HG02798 (cell line): ENCODE results near the gene S100A12.

Experiments used
- ATAC-seq: cut with Tn5 transposase; IDR thresholded peaks from one replicate; pipeline ENCODE4 v1.9.1; 2021; ENCODE audit warnings: mild to moderate bottlenecking; ENCODE audit not compliant: unreplicated experiment, poor library complexity

Gene S100A12

GRCh38 chr1:153337980-153338853 is 37.2 kb downstream of the S100A12 start:
- no peak for ATAC-seq

DNA sequence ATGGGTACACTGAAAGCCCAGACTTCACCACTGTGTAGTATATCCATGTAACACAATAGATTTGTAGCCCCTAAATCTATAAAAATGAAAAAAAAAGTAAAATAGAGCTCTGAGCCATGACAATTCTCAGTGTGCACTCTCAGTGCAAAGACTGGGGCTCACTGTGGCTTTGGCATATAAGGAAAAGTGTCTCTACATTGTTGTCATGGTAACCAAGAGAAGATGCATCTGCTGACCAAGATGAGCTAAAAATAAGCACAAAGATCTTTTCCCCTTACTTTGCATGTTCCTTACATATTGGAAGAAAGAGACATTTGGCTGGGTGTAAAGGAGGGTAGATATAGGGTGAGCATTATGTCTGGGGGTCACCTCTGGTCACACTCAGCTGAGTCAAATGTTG is 38.8 kb downstream of the S100A12 start:
- ATAC-seq: no peak

GRCh38 chr1:153333902-153334301 is 41.5 kb downstream of the S100A12 start:
- ATAC-seq: no peak

- no peak for ATAC-seq
Measured at GRCh38 chr1:153324912-153325311, 50.5 kb downstream of the S100A12 start.
